ENCODE data around the gene NUDT6. TPM values are rescaled to one million over a fixed set of nuclear protein-coding genes. Genes with fewer than 3 reads are reported as not detected.

Gene NUDT6
- total and polyA plus RNA-seq, 7 experiments from 2014 or later: 0.82 to 7.4 (median 2.4) TPM

GRCh38 chr4:122909683-122910082, 12.7 kb downstream of the NUDT6 start:
- ATAC-seq: no peak

GRCh38 chr4:122908223-122908622, 14.2 kb downstream of the NUDT6 start:
- no peaks in the 10 kb centered on the region for H3K9me3 Mint-ChIP-seq
- no peaks in the 10 kb centered on the region for H3K4me1 Mint-ChIP-seq
- ATAC-seq (no peak), DNase-seq (no peak)
- ChIA-PET CTCF (no interaction called here), POLR2A (no interaction called here)
- H3K9me3 ChIP-seq (ENCODE audit: control insufficient read depth in 2 of 3, low read length in 3 of 3): no peaks in the 10 kb centered on the region
- no peak overlapping the region for H3K4me3 Mint-ChIP-seq
- no peaks in the 10 kb centered on the region for H3K36me3 ChIP-seq (ENCODE audit: control insufficient read depth in 2 of 3, insufficient read depth in 3 of 3, low read length in 3 of 3)
- H3K27ac Mint-ChIP-seq: no peak overlapping the region
- no peaks in the 10 kb centered on the region for H3K27me3 ChIP-seq (ENCODE audit: control insufficient read depth in 2 of 2, insufficient read depth in 2 of 2, low read length in 2 of 2)
- peaks cover 0 to 23% (median 12%) of the 10 kb centered on the region in 5 donors for H3K36me3 Mint-ChIP-seq
- no peak overlapping the region for H3K4me3 ChIP-seq (ENCODE audit: low read length)
- no peaks in the 10 kb centered on the region for H3K27me3 Mint-ChIP-seq
- no peaks in the 10 kb centered on the region for H3K4me1 ChIP-seq (ENCODE audit: control insufficient read depth in 2 of 2, insufficient read depth in 2 of 2, low read length in 2 of 2)
- intact Hi-C loops (cut with micrococcal nuclease): no loop called here
- no peak overlapping the region for H3K27ac ChIP-seq (ENCODE audit: low read depth, low read length)

More at GRCh38 chr4:122909683-122910082, 12.7 kb downstream of the NUDT6 start:
- Mint-ChIP-seq H3K4me1 (no peaks in the 10 kb centered on the region), H3K27me3 (no peaks in the 10 kb centered on the region), H3K27ac (no peak overlapping the region), H3K4me3 (no peak overlapping the region), H3K9me3 (no peaks in the 10 kb centered on the region), H3K36me3 (peaks cover 0 to 19% (median 14%) of the 10 kb centered on the region in 5 donors)
- POLR2A ChIA-PET: no interaction called here
- H3K36me3 ChIP-seq (ENCODE audit: control insufficient read depth in 2 of 3, insufficient read depth in 3 of 3, low read length in 3 of 3): no peaks in the 10 kb centered on the region
- H3K27me3 ChIP-seq (ENCODE audit: control insufficient read depth in 2 of 2, insufficient read depth in 2 of 2, low read length in 2 of 2): no peaks in the 10 kb centered on the region
- no peak for DNase-seq
- no peaks in the 10 kb centered on the region for H3K4me1 ChIP-seq (ENCODE audit: control insufficient read depth in 2 of 2, insufficient read depth in 2 of 2, low read length in 2 of 2)
- intact Hi-C loops (cut with micrococcal nuclease): no loop called here
- H3K4me3 ChIP-seq (ENCODE audit: low read length): no peak overlapping the region
- CTCF ChIA-PET: no interaction called here
- no peaks in the 10 kb centered on the region for H3K9me3 ChIP-seq (ENCODE audit: control insufficient read depth in 2 of 3, low read length in 3 of 3)
- H3K27ac ChIP-seq (ENCODE audit: low read depth, low read length): no peak overlapping the region

- ChIA-PET CTCF (no interaction called here), POLR2A (no interaction called here)
- Histone ChIP-seq H3K4me1 (ENCODE audit: control insufficient read depth in 2 of 2, insufficient read depth in 2 of 2, low read length in 2 of 2) (no peaks in the 10 kb centered on the region), H3K27me3 (ENCODE audit: control insufficient read depth in 2 of 2, insufficient read depth in 2 of 2, low read length in 2 of 2) (no peaks in the 10 kb centered on the region), H3K9me3 (ENCODE audit: control insufficient read depth in 2 of 3, low read length in 3 of 3) (no peaks in the 10 kb centered on the region), H3K4me3 (ENCODE audit: low read length) (no peak overlapping the region), H3K27ac (ENCODE audit: low read depth, low read length) (no peak overlapping the region), H3K36me3 (ENCODE audit: control insufficient read depth in 2 of 3, insufficient read depth in 3 of 3, low read length in 3 of 3) (no peaks in the 10 kb centered on the region)
- ATAC-seq (no peak), DNase-seq (no peak)
- H3K27ac Mint-ChIP-seq: no peak overlapping the region
- H3K27me3 Mint-ChIP-seq: no peaks in the 10 kb centered on the region
- no peak overlapping the region for H3K4me3 Mint-ChIP-seq
- H3K9me3 Mint-ChIP-seq: no peaks in the 10 kb centered on the region
- intact Hi-C loops (cut with micrococcal nuclease): no loop called here
- H3K4me1 Mint-ChIP-seq: no peaks in the 10 kb centered on the region
- peaks cover 0 to 23% (median 10%) of the 10 kb centered on the region in 5 donors for H3K36me3 Mint-ChIP-seq
These were observed 15.5 kb downstream of the NUDT6 start for GRCh38 chr4:122906859-122907305.

- Histone ChIP-seq H3K4me1 (ENCODE audit: control insufficient read depth in 2 of 2, insufficient read depth in 2 of 2, low read length in 2 of 2) (no peaks in the 10 kb centered on the region), H3K27me3 (ENCODE audit: control insufficient read depth in 2 of 2, insufficient read depth in 2 of 2, low read length in 2 of 2) (no peaks in the 10 kb centered on the region), H3K36me3 (ENCODE audit: control insufficient read depth in 2 of 3, insufficient read depth in 3 of 3, low read length in 3 of 3) (no peaks in the 10 kb centered on the region), H3K4me3 (ENCODE audit: low read length) (no peak overlapping the region), H3K9me3 (ENCODE audit: control insufficient read depth in 2 of 3, low read length in 3 of 3) (no peaks in the 10 kb centered on the region), H3K27ac (ENCODE audit: low read depth, low read length) (no peak overlapping the region)
- no peak for ATAC-seq
- H3K9me3 Mint-ChIP-seq: no peaks in the 10 kb centered on the region
- intact Hi-C loops (cut with micrococcal nuclease): no loop called here
- H3K4me1 Mint-ChIP-seq: no peaks in the 10 kb centered on the region
- H3K4me3 Mint-ChIP-seq: no peak overlapping the region
- POLR2A ChIA-PET: no interaction called here
- DNase-seq: no peak
- CTCF ChIA-PET: interaction anchor here (1.1 kb wide), 1 partner anchor 173 kb away, joined by 3 read pairs; no protein-coding TSS in a partner anchor
- no peak overlapping the region for H3K27ac Mint-ChIP-seq
- H3K27me3 Mint-ChIP-seq: no peaks in the 10 kb centered on the region
- H3K36me3 Mint-ChIP-seq: peaks cover 0 to 22% (median 15%) of the 10 kb centered on the region in 5 donors
These were observed 18.6 kb downstream of the NUDT6 start for GRCh38 chr4:122903766-122904288.

- POLR2A ChIA-PET: no interaction called here
- ATAC-seq: no peak
- intact Hi-C loops (cut with micrococcal nuclease): no loop called here
These were observed 21.0 kb downstream of the NUDT6 start for GRCh38 chr4:122901247-122902010.

GRCh38 chr4:122900314-122900713, 22.1 kb downstream of the NUDT6 start:
- ATAC-seq (no peak), DNase-seq (no peak)
- ChIA-PET CTCF (no interaction called here), POLR2A (no interaction called here)
- Mint-ChIP-seq H3K27ac (no peak overlapping the region), H3K27me3 (no peaks in the 10 kb centered on the region), H3K9me3 (no peaks in the 10 kb centered on the region), H3K36me3 (peaks cover 0 to 16% (median 7%) of the 10 kb centered on the region in 5 donors), H3K4me3 (no peak overlapping the region), H3K4me1 (no peaks in the 10 kb centered on the region)
- no peak overlapping the region for H3K4me3 ChIP-seq (ENCODE audit: low read length)
- no peaks in the 10 kb centered on the region for H3K4me1 ChIP-seq (ENCODE audit: control insufficient read depth in 2 of 2, insufficient read depth in 2 of 2, low read length in 2 of 2)
- intact Hi-C loops (cut with micrococcal nuclease): no loop called here
- H3K36me3 ChIP-seq (ENCODE audit: control insufficient read depth in 2 of 3, insufficient read depth in 3 of 3, low read length in 3 of 3): no peaks in the 10 kb centered on the region
- H3K27ac ChIP-seq (ENCODE audit: low read depth, low read length): no peak overlapping the region
- no peaks in the 10 kb centered on the region for H3K9me3 ChIP-seq (ENCODE audit: control insufficient read depth in 2 of 3, low read length in 3 of 3)
- H3K27me3 ChIP-seq (ENCODE audit: control insufficient read depth in 2 of 2, insufficient read depth in 2 of 2, low read length in 2 of 2): no peaks in the 10 kb centered on the region

More at GRCh38 chr4:122901247-122902010, 21.0 kb downstream of the NUDT6 start:
- Histone ChIP-seq H3K4me1 (ENCODE audit: control insufficient read depth in 2 of 2, insufficient read depth in 2 of 2, low read length in 2 of 2) (no peaks in the 10 kb centered on the region), H3K4me3 (ENCODE audit: low read length) (no peak overlapping the region), H3K36me3 (ENCODE audit: control insufficient read depth in 2 of 3, insufficient read depth in 3 of 3, low read length in 3 of 3) (no peaks in the 10 kb centered on the region), H3K27ac (ENCODE audit: low read depth, low read length) (no peak overlapping the region), H3K27me3 (ENCODE audit: control insufficient read depth in 2 of 2, insufficient read depth in 2 of 2, low read length in 2 of 2) (no peaks in the 10 kb centered on the region), H3K9me3 (ENCODE audit: control insufficient read depth in 2 of 3, low read length in 3 of 3) (no peaks in the 10 kb centered on the region)
- H3K36me3 Mint-ChIP-seq: peaks cover 0 to 18% (median 8%) of the 10 kb centered on the region in 5 donors
- CTCF ChIA-PET: interaction anchor here (0.6 kb wide), 1 partner anchor 119 kb away, joined by 3 read pairs; no protein-coding TSS in a partner anchor
- DNase-seq: no peak
- no peaks in the 10 kb centered on the region for H3K4me1 Mint-ChIP-seq
- no peak overlapping the region for H3K4me3 Mint-ChIP-seq
- H3K27me3 Mint-ChIP-seq: no peaks in the 10 kb centered on the region
- H3K27ac Mint-ChIP-seq: no peak overlapping the region
- H3K9me3 Mint-ChIP-seq: no peaks in the 10 kb centered on the region

GRCh38 chr4:122899682-122900081, 22.7 kb downstream of the NUDT6 start:
- CTCF ChIA-PET: no interaction called here
- intact Hi-C loops (cut with micrococcal nuclease): no loop called here
- Mint-ChIP-seq H3K36me3 (peaks cover 0 to 14% (median 6%) of the 10 kb centered on the region in 5 donors), H3K4me3 (no peak overlapping the region), H3K27me3 (no peaks in the 10 kb centered on the region), H3K27ac (no peak overlapping the region), H3K9me3 (no peaks in the 10 kb centered on the region), H3K4me1 (no peaks in the 10 kb centered on the region)
- no peaks in the 10 kb centered on the region for H3K9me3 ChIP-seq (ENCODE audit: control insufficient read depth in 2 of 3, low read length in 3 of 3)
- no peaks in the 10 kb centered on the region for H3K4me1 ChIP-seq (ENCODE audit: control insufficient read depth in 2 of 2, insufficient read depth in 2 of 2, low read length in 2 of 2)
- no peaks in the 10 kb centered on the region for H3K36me3 ChIP-seq (ENCODE audit: control insufficient read depth in 2 of 3, insufficient read depth in 3 of 3, low read length in 3 of 3)
- H3K27ac ChIP-seq (ENCODE audit: low read depth, low read length): no peak overlapping the region
- ATAC-seq (no peak), DNase-seq (no peak)
- H3K4me3 ChIP-seq (ENCODE audit: low read length): no peak overlapping the region
- POLR2A ChIA-PET: no interaction called here
- no peaks in the 10 kb centered on the region for H3K27me3 ChIP-seq (ENCODE audit: control insufficient read depth in 2 of 2, insufficient read depth in 2 of 2, low read length in 2 of 2)

Data from naive thymus-derived CD4-positive, alpha-beta T cell (primary cell).